ENCODE data around the gene STK16.

The STK16 gene

DNA sequence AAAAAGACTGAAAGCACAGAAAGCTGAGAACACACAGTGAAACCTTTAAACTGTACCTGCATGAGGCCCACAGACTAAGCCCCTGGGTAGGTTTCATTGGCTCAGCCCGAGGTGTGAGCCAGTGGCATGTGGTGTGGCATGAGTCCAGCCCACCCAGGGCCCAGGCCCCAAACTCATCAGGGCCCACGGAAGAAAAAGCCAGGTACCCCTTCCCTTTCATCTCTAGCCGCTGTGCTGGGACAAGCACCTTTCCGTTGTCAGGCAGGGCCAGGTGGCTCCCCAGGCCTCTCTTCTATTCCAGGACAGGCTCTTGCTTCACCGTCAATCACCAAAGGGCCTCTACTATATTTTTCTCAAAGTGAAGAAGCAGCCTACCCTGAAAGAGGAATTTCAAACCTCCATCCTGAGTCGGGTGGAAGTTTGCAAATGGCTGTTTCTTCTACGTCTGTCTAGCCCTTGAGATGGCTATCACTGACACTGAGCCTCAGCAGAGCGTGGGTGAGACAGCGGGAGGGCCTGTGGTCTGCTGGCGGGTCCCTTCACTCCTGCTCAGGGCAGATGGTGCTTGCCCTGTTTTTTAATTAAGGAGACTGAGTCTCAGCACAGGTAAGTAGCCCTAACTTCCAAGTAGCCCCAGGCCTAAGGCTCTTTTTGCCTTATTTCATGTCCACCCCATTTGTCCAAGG, 42.4 kb downstream of the STK16 start:
- DNase-seq (ENCODE audit: low read depth): no peak

- DNase-seq (ENCODE audit: low read depth): no peak
Observed at GRCh38 chr2:219289195-219289536, 43.9 kb downstream of the STK16 start.

- no peak for DNase-seq (ENCODE audit: low read depth)
Observed at GRCh38 chr2:219289537-219290361, 44.5 kb downstream of the STK16 start.

- DNase-seq (ENCODE audit: low read depth): no peak
Observed at GRCh38 chr2:219290381-219291171, 45.3 kb downstream of the STK16 start.

- no peak for DNase-seq (ENCODE audit: low read depth)
Observed at GRCh38 chr2:219291394-219291793, 46.1 kb downstream of the STK16 start.

DNA sequence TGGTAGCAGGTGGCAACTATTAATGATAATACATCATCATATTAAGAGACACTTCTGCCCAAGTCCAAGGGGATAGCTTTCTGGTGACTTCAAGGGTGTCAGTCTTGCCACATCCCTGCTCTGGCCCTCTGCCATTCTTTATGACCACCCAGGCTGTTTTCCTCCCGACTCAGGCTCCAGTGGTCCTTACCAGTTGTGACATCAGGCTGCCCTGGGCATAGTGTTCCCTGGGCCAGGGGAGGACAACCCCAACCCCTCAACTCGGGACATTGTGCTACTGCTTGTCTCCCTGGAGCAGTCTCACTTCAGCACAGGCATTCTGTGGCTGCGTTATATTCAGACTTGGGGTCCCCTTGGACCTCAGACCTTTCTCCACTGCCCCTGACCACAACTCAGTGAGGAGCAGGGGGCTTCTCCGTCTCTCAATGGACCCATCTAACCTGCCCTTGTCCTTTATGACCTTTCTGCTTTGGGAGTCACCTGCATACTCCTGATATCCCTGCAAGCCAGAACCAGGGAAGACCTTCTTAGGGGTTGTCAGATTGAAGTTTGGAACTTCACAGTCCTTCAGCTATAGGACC, 46.7 kb downstream of the STK16 start:
- no peak for DNase-seq (ENCODE audit: low read depth)

DNA sequence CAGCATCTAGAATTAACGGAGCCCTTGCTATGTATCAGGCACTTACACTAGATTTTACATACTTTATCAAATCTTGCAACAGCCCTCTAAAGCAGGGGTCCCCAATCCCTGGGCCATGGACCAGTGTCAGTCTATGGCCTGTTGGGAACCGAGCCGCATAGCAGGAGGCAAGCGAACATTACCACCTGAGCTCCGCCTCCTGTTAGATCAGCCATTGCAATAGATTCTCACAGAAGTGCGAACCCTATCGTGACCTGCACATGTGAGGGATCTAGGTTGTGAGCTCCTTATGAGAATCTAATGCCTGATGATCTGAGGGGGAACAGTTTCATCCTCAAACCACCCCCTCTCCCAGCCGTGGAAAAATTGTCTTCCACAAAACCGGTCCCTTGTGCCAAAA, 47.3 kb downstream of the STK16 start:
- DNase-seq (ENCODE audit: low read depth): no peak

- no peak for DNase-seq (ENCODE audit: low read depth)
Observed at GRCh38 chr2:219293736-219294231, 48.5 kb downstream of the STK16 start.

DNA sequence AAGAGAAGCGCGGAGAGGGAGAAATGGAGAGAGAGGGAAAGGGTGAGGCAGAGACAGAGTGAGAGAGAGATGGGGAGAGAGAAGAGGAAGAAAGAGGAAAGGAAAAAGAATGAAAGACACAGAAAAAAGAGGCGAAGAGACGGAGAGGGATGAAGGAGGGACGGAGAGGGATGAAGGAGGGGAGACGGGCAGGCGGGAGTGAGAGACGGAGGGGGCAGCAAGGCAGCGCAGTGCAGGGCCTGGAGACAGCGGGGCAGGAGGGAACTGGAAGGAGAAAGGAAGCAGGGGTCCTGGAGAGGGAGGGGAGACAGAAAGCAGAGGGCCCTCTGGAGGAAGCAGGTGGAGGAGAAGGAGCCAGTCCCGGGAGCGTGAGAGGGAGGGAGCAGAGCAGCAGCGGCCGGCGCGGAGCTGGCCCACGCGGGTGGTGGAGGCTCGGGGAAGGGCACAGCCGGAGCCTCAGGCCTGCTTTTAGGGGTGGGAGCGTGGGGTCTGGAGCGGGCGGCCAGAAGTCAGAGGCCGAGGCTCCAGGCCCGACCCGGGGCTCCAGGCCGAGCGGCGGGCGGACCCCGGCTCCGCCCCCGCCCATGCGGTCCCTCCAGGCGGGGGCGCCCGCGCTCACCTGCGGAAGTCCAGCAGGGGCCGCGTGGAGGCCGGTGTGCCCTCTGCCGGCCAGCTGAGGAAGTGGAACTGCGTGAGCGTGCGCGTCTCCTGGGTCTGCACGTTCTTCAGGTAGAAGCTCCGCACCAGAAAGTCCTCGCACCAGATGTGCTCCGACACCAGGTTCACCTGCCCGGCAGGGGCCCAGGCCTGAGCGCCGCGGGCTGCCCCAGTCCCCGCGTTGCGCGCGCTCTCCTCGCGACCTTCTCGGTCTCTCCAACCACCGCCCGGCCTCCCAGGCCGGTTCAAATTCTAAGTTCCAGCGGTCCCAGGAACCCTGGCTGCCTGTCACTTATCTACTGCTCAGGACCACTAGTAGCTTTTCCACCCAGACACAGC, 49.4 kb downstream of the STK16 start:
- DNase-seq (ENCODE audit: low read depth): peak; percentile 78

DNA sequence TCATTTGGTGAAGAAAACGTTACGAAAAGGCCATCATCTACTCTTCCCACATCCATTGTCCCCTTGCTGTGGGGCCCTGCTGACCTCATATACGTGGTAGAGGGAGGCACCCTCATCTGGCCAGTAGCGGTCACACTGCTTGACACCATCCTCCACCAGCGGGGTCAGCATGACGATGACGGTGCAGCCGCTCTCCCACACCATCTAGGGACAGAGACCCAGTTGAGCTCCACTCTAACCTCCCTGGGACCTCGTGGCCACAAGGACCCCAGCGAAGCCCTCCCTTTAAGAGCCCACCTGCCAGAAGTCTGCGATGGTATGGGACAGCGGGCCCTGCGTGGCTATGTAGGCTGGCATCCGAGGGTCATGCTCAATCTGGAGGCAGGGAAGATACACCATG, 50.9 kb downstream of the STK16 start:
- DNase-seq (ENCODE audit: low read depth): no peak

GRCh38 chr2:219296631-219297391, 51.5 kb downstream of the STK16 start:
- no peak for DNase-seq (ENCODE audit: low read depth)

- DNase-seq (ENCODE audit: low read depth): no peak
Observed at GRCh38 chr2:219297766-219298456, 52.6 kb downstream of the STK16 start.

GRCh38 chr2:219298759-219299371, 53.6 kb downstream of the STK16 start:
- DNase-seq (ENCODE audit: low read depth): peak; percentile 73

- no peak for DNase-seq (ENCODE audit: low read depth)
Observed at GRCh38 chr2:219299372-219299760, 54.1 kb downstream of the STK16 start.

Data from stimulated activated CD8-positive, alpha-beta memory T cell treated with anti-CD3 and anti-CD28 coated beads, Interleukin-12 subunit alpha, Interleukin-12 subunit beta, amount 100 ng/mL, for 1 hour (primary cell).